ENCODE results near the gene ARHGAP4. TPM values are rescaled to one million over a fixed set of nuclear protein-coding genes. Genes with fewer than 3 reads are reported as not detected.

Gene ARHGAP4
- total RNA-seq, 2 experiments from 2014 or later: 456 to 463 TPM

GRCh38 chrX:153913701-153914100 lies 12.4 kb downstream of the ARHGAP4 start:
- H3K4me1 Mint-ChIP-seq (ENCODE audit: low read depth): peaks cover 16% of the 10 kb centered on the region
- Histone ChIP-seq H3K4me1 (ENCODE audit: insufficient read depth, low read length) (peaks cover 11% of the 10 kb centered on the region), H3K27me3 (ENCODE audit: control insufficient read depth in 1 of 2, insufficient read depth in 2 of 2, low read length in 2 of 2) (no peaks in the 10 kb centered on the region), H3K36me3 (ENCODE audit: insufficient read depth, low read length) (peaks cover 67% of the 10 kb centered on the region), H3K4me3 (ENCODE audit: low read length) (no peak overlapping the region), H3K27ac (ENCODE audit: low read depth in 1 of 2, low read length in 2 of 2) (no peak overlapping the region), H3K9me3 (ENCODE audit: control insufficient read depth in 1 of 2, insufficient read depth in 1 of 2, low read length in 2 of 2) (no peaks in the 10 kb centered on the region)
- H3K9me3 Mint-ChIP-seq: no peaks in the 10 kb centered on the region
- H3K27ac Mint-ChIP-seq: no peak overlapping the region
- peaks cover 40% of the 10 kb centered on the region for H3K36me3 Mint-ChIP-seq (ENCODE audit: low read depth)
- no peaks in the 10 kb centered on the region for H3K27me3 Mint-ChIP-seq
- ChIA-PET POLR2A (no interaction called here), CTCF (no interaction called here)
- ATAC-seq (ENCODE audit: poor library complexity): no peak
- DNase-seq: no peak
- no peak overlapping the region for H3K4me3 Mint-ChIP-seq
- intact Hi-C loops (cut with DNase I, micrococcal nuclease): no loop called here
- TF ChIP-seq CTCF (IDR thresholded peaks at IDR 0.05): no peak

GRCh38 chrX:153913211-153913610 lies 12.9 kb downstream of the ARHGAP4 start:
- ChIA-PET POLR2A (interaction anchor here (1.9 kb wide), 1 partner anchor 11 kb away, joined by 5 read pairs; no protein-coding TSS in a partner anchor), CTCF (no interaction called here)
- no peaks in the 10 kb centered on the region for H3K27me3 ChIP-seq (ENCODE audit: control insufficient read depth in 1 of 2, insufficient read depth in 2 of 2, low read length in 2 of 2)
- no peak overlapping the region for H3K4me3 Mint-ChIP-seq
- H3K27me3 Mint-ChIP-seq: no peaks in the 10 kb centered on the region
- peaks cover 11% of the 10 kb centered on the region for H3K4me1 ChIP-seq (ENCODE audit: insufficient read depth, low read length)
- intact Hi-C loops (cut with DNase I, micrococcal nuclease): no loop called here
- DNase-seq: no peak
- H3K4me1 Mint-ChIP-seq (ENCODE audit: low read depth): peaks cover 16% of the 10 kb centered on the region
- no peak for TF ChIP-seq CTCF (IDR thresholded peaks at IDR 0.05)
- H3K9me3 Mint-ChIP-seq: no peaks in the 10 kb centered on the region
- no peak overlapping the region for H3K27ac Mint-ChIP-seq
- H3K9me3 ChIP-seq (ENCODE audit: control insufficient read depth in 1 of 2, insufficient read depth in 1 of 2, low read length in 2 of 2): no peaks in the 10 kb centered on the region
- peaks cover 40% of the 10 kb centered on the region for H3K36me3 Mint-ChIP-seq (ENCODE audit: low read depth)
- no peak for ATAC-seq (ENCODE audit: poor library complexity)
- H3K4me3 ChIP-seq (ENCODE audit: low read length): no peak overlapping the region
- H3K36me3 ChIP-seq (ENCODE audit: insufficient read depth, low read length): peaks cover 64% of the 10 kb centered on the region
- no peak overlapping the region for H3K27ac ChIP-seq (ENCODE audit: low read depth in 1 of 2, low read length in 2 of 2)

GRCh38 chrX:153911798-153912197 lies 14.3 kb downstream of the ARHGAP4 start:
- intact Hi-C loops (cut with DNase I, micrococcal nuclease): loop anchor here in 1 of 2 experiments (1.0 kb wide), 1 partner anchor 14 kb away; no protein-coding TSS in a partner anchor
- Mint-ChIP-seq H3K9me3 (no peaks in the 10 kb centered on the region), H3K27ac (peak overlapping the region; percentile 88), H3K36me3 (ENCODE audit: low read depth) (peaks cover 36% of the 10 kb centered on the region), H3K4me3 (peak overlapping the region; percentile 42), H3K4me1 (ENCODE audit: low read depth) (peaks cover 16% of the 10 kb centered on the region), H3K27me3 (no peaks in the 10 kb centered on the region)
- no peak overlapping the region for H3K4me3 ChIP-seq (ENCODE audit: low read length)
- POLR2A ChIA-PET: interaction anchor here (1.5 to 2.6 kb wide), 4 partner anchors 12 to 16 kb away, joined by 4 to 9 read pairs (median 6); no protein-coding TSS in a partner anchor
- no peaks in the 10 kb centered on the region for H3K9me3 ChIP-seq (ENCODE audit: control insufficient read depth in 1 of 2, insufficient read depth in 1 of 2, low read length in 2 of 2)
- H3K36me3 ChIP-seq (ENCODE audit: insufficient read depth, low read length): peaks cover 56% of the 10 kb centered on the region
- no peak for TF ChIP-seq CTCF (IDR thresholded peaks at IDR 0.05)
- CTCF ChIA-PET: no interaction called here
- peak; percentile 74 for ATAC-seq (ENCODE audit: poor library complexity)
- no peak overlapping the region for H3K27ac ChIP-seq (ENCODE audit: low read depth in 1 of 2, low read length in 2 of 2)
- H3K27me3 ChIP-seq (ENCODE audit: control insufficient read depth in 1 of 2, insufficient read depth in 2 of 2, low read length in 2 of 2): no peaks in the 10 kb centered on the region
- DNase-seq: peak in 1 of 14 experiments; percentile 39
- H3K4me1 ChIP-seq (ENCODE audit: insufficient read depth, low read length): peaks cover 11% of the 10 kb centered on the region

Data from CD4-positive, alpha-beta T cell (primary cell).